HS-5 (cell line): Measurements from ENCODE around the gene ABHD14A.

Experiments
- DNase-seq: peaks from one replicate; pipeline ENCODE4 v3.0.0-alpha.2; 2012; ENCODE audit warnings: low read depth

ABHD14A gene

DNA sequence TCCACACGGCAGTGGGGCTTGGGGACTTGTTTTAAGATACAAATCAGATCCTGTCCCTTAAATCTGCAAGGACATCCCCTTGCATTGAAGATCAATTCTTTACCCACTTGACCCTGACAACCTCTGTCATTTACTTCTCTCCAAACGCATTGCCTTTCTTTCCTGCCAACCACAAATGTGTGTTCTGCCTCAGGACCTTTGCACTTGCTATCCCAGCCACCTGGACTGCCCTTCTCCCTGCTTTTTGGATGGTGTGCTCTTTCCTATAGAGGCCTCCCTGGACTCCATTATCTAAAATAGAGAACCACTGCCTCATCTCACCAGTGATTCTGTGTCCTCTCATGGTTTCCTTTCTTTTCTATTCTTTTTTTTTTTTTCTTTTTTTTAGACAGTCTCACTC is 22.3 kb downstream of the ABHD14A start:
- no peak for DNase-seq

DNA sequence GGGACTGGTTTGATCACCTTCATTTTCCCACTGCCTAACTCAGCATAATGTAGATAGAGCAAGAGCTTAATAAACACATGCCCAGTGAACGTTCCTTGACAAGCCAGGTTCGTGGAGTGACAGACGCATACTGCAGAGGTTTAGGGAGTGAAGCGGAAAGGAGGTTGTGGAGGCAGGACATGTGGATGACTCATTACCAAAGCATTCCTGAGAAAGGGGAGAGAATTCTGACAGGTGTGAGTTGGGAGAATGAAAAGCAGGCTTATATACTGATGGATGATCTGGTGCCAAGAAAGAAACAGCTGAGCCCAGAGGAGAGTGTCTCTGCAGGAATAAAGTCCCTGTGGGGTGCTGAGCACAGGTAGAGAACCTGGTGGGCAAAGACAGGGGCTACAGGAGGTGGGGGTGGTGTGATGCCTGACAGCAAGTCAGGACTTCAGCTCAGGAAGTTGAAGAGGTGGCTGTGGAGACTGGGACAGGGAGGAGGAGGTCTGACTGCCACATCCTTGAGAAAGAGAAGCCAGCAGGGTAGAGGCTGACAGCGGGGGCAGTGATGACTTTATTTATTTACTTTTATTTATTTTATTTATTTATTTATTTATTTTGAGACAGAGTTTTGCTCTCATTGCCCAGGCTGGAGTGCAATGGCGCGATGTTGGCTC is 23.2 kb downstream of the ABHD14A start:
- no peak for DNase-seq

DNA sequence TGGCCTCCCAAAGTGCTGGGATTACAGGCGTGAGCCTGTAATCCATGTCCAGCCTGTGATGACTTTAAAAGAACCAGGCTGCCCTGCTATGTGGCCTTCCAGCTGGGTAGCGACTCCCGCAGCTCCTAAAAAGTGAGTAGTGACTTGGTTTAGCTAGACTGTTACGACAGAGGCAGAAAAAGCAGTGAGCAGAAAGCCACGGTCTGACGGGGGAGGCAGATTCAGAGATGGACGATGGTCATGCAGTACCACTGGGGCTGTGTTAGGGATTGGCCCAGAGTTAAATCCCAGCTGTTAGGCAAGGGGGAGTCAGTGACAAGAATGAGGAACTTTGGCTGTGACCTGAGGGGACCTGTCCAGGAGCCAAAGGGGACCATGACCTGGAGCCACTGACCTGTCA is 23.9 kb downstream of the ABHD14A start:
- DNase-seq: no peak

DNA sequence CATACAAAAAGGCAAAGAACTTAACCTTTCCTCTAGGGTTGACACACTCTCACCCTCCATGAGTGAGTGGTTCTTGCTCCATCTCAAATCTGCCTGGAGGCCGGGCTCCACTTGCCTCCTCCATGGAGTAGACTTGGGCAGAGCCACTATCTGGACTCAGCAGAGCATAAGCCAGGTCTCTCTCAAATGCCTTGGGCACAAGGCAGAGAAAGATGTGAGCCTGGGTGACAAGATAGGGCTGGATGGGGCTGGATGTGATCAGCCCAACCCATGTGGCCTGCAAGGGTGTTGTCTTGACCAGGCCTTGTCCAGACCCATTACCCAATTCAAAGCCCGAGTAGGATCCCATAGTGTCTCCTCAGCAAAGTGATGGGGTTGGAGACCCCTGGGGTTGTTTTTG is 25.0 kb downstream of the ABHD14A start:
- no peak for DNase-seq

DNA sequence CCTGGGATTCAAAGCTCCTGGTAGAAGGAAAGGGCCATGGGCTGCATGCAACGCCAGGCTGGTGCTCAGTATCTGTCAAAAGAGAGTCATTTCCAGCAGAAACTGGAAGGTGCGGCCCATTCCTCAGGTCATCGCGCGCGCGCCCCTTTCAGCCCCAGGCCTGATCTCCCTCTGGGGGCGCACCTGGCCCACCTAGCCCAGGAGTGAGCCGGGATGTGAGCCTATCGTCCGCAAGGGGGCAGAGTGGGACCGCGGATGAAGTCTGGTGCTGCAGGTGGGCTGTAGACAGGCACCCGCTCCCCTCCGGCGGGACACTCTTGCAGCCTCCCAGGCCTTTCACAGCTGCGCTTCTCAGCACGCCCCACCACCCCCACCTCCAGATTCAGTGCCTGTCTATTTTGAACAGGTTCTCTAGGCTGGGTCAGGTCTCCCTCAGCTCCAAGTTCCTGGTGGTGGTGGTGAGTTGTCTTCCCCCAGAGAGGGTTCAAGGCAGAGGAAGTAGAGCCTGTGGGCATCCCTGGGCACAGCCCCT is 26.6 kb downstream of the ABHD14A start:
- DNase-seq: no peak

DNA sequence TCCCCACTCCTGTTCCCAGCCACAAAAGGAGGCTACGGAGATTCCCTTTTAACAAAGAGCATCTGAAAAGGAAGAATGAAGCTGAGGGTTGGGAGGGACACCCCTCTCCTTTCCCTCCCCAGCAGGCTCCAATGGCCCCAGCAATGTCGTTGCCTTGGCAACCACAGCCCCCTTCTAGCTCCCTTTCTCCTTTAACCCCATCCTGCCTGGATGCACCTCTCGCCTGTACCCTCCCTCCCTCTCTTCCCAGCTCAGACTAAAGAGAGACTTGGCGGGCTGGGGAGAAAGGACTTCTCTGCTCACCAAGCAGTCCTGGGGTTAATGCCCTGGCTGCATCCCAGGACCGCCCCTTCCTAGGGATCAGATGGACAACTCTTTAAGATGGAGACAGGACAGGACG is 27.9 kb downstream of the ABHD14A start:
- no peak for DNase-seq

DNA sequence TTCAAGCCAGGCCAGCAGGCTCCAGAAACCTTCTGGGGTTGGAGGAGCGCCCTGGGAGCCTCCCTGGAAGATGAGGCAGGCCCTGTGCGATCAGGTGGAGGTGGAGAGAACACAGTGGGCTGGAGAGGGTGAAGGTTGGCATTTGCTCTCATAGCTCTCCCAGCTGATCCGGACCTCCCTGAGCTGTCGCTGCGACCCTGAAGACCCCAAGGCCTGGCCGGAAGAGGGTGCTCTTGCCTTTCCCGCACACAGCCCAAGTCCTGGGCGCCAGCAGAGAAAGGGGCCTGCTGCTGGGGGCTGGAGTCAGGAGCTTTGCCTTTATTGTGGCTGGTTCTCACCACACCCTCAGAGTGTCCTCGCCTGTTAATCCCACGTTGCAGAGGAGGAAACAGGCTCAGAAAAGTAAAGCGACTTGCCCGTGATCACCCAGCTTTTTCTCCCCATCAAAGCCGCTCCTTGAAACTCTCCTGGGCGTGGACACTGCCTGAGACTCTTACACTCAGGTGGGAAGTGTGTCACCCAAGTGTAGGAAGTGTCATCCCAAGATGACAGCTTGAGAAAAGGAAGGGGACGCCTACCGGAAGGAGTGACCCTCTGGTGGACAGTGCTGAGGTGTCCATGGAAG is 29.4 kb downstream of the ABHD14A start:
- DNase-seq: no peak

DNA sequence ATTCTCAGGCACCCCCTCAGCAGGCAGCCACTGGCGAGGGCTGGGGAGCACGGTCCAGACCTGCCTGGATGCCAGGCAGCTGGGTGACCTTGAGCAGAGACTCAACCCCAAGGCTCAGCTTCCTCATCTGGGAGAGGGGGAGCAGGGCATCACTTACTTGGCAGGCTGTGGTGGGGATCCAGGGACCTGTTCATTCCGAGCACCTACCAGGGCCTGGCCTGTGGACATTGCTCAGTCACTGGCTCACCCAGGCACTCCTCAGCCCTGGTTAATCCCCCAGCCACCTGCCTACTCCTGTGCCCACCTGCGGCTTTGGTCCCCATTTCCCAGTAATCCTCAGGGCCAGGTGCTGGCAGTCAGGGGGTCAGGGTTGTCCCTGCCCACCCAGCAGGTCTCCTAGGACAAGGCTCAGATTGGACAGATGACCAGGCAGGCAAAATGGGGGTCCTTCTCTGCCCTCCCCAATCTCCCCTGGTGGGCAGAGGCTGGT is 30.1 kb downstream of the ABHD14A start:
- no peak for DNase-seq

DNA sequence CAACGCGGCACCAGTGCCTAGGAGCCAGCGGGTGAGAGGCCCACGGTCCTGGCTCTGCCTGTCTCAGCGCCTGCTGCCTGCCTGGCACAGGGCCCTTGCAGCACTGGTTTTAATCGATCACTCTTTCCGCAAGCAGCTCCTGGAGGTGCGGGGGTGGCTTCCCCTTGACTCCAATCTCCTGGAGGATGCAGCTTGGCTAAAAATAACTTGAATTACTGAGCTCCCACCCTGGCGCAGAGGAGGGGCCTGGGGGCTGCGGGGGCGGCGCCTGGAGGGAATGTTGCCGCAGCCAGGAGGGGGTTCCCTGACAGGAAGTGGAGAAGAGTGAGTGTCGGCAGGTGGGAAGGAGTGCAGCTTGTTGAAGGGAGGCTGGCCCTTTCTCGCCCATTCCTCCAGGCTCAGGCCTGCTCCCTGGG is 30.7 kb downstream of the ABHD14A start:
- no peak for DNase-seq

DNA sequence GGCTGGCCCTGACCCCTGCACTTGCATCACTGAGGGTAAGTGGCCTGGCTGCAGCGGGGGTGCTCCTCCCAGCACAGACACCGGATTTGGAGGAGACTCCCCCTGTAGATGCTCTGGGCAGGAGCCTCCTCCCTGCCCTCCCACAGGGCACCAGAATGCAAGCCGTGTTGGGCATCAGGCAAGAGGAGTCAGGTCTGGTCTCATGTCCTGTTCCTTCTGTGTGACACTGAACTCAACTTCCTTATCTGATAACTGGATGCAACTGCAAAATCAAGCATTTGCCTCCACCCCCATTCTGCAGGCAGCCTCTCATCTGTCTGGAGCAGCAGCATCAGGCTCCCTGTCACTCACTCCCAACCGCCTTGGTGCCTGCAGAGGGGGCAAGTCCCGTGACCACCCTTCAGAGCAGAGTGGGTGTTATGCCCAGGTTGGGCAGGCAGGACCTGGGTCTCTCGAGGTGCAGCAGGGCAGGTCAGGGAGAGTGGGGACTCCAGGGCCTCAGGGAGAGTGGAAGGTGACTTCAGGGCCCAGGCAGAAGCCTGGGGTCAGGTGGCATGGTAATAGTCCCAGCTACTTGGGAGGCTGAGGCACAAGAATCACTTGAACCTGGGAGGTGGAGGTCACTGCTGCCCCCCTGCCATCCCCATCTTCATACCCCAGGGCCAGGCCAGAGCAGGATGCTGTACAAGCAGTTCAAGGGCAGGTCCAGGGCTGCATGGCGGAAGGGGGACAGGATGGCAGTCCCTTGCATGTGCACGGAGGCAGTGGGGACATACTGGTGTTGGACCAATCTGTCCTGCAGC is 31.4 kb downstream of the ABHD14A start:
- DNase-seq: no peak

DNA sequence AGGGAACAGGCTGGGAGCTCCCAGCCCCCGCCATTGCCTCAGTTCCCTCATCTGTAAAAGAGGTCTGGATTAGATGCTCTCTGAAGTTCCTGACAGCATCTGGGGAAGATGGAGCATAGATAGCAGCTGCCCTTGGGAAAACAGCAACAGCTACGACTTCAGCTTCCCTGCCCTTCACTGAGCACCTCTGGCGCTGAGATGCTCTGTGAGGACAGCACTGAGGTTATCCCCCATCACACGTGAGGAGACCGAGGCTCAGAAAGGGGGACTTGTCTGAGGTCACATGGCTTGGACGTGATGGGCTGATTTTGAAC is 31.9 kb downstream of the ABHD14A start:
- DNase-seq: no peak

DNA sequence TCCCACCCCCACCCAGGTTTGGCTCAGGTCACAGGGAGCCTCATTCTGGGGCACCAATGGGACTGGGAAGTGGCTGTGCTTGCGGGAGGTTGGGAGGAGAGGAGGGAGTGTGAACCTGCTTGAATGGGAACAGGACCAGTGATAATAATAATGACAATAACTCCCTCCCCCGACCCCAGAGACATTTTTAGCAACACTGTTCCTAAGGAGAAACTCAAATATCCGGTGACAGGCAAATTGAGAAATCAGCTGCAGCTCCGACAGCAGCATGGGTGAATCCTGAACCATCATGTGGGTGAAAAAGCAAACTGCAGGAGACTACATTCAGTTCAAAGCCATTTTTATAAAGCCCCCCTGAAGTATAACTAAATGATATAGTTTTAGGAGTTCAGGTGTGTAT is 32.4 kb downstream of the ABHD14A start:
- DNase-seq: no peak

DNA sequence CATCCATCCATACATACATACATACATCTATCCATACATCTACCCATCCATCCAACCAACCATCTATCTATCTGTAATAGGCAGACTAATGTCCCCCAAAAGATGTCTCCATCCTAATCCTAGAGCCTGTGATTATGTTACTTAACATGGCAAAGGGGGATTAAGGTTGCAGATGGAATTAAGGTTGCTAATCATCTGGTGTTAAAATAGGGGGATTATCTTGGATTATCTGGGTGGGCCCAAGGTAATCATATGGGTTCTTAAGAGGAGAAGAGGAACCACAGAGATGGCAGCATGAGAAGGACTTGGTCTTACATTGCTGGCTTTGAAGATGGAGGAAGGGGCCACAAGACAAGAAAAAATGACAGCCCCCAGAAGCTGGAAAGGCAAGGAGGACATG is 35.6 kb downstream of the ABHD14A start:
- DNase-seq: no peak

DNA sequence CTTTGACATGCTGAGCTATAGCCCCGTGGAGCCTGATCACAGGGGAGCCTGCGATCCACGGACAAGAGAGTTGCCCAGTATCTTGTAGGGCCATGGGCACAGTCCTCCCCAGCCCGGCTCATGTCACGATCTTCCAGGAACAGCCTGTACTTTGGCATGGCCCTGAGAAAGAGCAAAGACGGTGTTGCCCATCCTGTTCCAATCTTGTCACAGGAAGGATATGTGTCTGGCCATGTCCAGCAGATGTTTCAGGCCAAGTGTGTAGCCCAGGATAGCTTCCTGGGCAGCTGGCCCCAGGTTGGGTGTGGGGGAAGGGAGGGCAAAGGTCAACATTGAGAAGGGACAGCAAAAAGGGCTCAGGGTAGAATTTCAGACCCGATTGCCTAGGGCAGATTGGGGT is 37.8 kb downstream of the ABHD14A start:
- no peak for DNase-seq

DNA sequence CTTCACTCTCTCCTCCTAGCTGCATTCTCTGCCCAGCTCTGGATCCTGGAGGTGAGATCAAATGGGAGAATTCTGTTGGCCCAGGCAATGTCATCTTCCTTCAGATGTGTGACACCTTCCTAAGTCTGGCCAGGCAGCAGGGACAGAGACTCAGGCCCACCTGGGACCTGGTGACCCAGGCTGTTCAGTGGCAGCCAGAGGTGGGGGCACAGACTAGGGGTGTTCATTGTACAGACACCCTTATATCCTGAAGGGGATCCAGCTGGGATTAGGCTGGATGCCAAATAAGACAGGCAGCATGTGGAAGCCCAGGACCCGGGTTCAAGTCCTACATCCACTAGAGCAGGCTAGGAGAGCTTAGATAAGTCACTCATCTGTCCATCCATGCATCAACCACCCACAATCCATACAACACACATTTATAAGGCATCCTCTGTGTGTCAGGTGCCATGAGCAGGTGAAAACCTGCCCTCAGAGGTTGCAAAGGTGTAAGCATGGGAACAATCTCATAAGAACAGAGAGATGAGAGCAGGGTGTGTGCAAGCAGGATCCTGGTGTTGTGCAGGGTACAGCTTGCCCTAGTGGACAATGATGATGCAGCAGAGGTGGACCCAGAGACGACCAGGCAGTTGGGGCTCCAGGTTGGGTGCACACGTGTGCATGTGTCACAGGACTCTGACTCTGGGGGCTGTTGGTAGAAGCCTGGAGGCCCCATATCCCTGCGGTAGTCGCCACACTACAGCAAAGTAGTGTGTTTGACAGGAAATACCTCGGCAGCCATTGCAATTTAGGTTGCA is 39.1 kb downstream of the ABHD14A start:
- no peak for DNase-seq

DNA sequence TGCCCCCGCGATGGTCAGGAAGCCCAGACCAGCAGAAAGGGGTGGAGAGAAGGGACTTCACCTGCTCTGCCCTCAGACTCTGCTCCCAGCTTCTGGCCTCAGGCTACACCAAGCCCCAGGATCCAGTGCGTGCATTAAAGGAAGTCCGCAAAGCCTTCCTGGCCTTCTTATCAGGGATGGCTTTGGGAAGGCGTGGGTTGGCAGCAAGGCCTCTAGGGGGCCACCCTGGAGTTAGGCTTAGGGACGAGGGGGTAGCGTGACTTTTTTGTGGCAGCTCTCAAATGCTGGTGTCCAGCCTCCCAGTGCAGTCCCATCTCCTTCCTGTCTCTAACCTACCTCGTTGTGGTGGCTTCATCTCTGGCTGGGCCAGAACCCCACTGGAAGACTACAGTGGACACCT is 39.7 kb downstream of the ABHD14A start:
- DNase-seq: no peak

DNA sequence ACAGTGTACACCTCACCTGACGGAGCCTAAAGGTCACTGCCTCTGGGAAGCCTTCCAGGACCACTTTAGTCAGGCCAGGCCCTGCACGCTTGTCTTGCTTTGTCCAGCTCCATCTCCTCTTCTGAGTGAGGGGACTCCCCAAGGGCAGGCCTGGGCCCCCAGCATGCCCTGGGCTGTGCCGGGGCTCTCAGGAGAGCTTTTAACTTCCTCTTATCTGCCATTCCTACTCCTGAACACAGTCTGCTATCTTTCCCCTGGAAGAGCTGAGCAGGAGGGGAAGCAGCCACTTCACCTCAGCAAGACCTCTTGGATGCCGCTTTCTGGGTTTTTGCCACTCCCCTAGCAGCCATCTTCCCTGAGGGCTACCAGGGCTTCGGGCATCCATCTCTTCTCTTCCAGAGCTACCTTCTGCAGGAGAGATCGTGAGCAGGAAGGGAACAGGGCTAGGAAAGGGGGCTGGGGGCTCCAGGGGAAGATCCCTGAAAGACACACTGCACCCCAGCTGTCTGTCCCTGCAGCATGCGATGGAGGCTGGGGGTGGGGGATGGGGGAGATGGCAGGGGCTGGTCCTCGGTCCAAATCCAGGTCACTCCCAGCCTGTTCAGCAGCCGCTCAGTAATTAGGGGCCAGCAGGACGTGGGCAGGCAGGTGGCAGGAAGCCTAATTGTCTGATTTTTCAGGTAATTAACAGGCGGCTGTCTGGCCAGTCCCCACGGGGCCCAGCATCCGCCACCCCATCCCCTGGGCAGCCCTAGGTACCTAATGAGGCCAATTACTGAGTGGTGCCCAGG is 40.8 kb downstream of the ABHD14A start:
- no peak for DNase-seq

DNA sequence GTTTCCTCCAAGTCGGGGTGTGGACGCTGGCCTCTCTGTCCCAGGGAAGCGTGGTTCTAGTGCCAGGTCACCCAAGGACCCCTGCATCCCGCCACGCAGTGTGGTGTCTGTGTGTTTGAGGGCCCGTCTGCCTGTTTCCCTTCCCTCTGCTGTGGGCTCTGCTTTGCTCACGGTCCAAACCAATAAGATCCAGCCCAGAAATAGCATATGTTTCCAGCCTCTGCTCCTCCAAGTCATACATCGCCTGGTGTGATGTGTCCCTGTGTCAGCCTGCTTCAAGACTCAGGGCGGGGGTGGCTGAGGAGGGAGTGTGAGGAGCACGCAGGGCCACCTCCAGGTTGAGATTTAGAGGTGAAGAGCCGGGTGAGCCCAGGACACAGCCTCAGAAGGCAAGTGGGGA is 42.7 kb downstream of the ABHD14A start:
- no peak for DNase-seq

DNA sequence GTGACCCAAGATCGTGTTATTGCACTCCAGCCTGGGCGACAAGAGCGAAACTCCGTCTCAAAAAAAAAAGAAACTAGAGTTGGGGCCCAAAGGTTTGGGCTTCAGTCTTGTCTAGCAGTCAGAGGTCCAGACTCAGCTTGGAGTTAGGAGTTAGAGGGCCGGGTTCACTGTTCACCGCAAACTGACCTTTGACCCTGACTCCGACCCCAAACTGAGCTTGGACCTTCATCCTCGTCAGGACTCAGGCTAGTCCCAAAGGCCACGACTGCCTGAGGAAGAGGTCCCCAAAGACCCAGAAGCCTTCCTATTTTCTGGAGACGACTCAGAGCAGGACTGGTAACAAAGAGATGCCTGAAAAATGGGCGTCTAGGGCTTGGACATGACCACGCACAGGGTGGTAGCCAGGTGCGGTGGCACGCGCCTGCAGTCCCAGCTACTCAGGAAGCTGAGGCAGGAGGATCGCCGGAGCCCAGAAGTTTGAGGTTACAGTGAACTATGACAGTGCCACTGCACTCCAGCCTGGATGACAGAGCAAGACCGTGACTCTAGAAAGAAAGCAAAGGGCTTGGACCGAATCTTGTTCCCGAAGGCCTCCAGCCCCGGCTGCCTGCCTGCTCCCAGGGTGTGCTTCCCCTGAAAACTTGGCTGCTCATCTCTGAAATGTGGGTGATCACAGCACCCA is 43.6 kb downstream of the ABHD14A start:
- DNase-seq: no peak

DNA sequence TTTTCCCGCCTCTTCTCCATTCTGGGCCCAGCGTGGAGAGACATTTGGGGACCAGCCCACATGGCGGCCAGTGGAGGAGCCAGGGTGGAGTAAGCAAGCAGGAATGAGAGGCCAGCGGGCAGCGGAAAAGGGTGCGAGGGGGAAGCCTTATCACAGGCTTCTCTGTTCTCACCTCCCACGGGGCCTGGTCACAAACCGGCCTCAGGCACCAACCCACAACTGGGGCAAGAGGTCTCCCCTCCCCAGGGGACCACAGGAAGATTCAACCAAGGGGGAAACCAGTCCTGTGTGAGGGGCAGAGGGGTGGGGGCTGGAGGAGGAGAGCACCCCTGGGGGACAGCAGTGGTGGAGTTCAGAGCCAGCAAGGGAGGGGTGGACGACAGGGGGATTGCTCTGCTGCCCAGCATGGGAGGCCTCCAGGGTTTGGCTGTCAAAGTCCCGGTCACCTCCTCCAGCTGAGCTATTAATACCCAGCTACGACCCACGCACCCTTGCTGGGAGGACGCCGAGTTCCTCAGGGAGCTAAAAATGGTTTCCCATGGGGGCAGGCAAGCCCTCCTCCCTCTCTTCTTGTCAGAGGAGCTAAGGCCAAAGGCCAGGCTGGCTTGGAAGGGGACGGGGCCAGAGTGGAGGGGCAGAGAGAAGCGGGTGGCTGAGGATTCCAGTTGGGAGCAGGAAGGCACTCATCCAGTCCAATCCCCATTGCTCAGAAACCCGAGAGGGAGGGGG is 44.7 kb downstream of the ABHD14A start:
- DNase-seq: no peak
